CD14-positive monocyte (primary cell): ENCODE results near the gene CCDC7. TPM values are rescaled to one million over a fixed set of nuclear protein-coding genes. Genes with fewer than 3 reads are reported as not detected.
"Not testable (repeated sequence)": the region's sequence is repeated elsewhere in the genome, so short reads cannot be mapped to it uniquely, and the experiment has no call there.

Source experiments
- DNase-seq, 3 donors: peaks; one replicate each; pipeline ENCODE4 v3.0.0-alpha.2; 2011 to 2022
- H2AFZ ChIP-seq: 2 replicates; pipeline ENCODE4 v1.6.0; 2012; ENCODE audit warnings: mild to moderate bottlenecking, low read depth, low read length, inconsistent platforms; ENCODE audit not compliant: insufficient read depth, poor library complexity, severe bottlenecking
- H3K27ac ChIP-seq, 2 donors: 1 replicate in 1 of 2; 2 replicates in 1 of 2; pipeline ENCODE4 v1.5.1; 2012 to 2013; ENCODE audit warnings: low read length in 2 of 2, control low read depth in 1 of 2, inconsistent platforms in 1 of 2, low read depth in 1 of 2, mild to moderate bottlenecking in 1 of 2
- H3K27me3 ChIP-seq, 2 donors: one replicate each; pipeline versions ENCODE4 v1.6.0 to v1.6.1; 2011 to 2013; ENCODE audit warnings: low read length in 2 of 2; ENCODE audit not compliant: control insufficient read depth in 2 of 2, insufficient read depth in 2 of 2
- H3K36me3 ChIP-seq, 2 donors: replicated peaks in 1 of 2; 1 replicate in 1 of 2; 2 replicates in 1 of 2; pipeline versions ENCODE4 v1.5.1 to v1.6.1; 2012 to 2013; ENCODE audit warnings: low read length in 2 of 2, control low read depth in 1 of 2, inconsistent platforms in 1 of 2, mild to moderate bottlenecking in 1 of 2; ENCODE audit not compliant: insufficient read depth in 2 of 2, control insufficient read depth in 1 of 2
- H3K4me1 ChIP-seq, 2 donors: 1 replicate in 1 of 2; 2 replicates in 1 of 2; pipeline versions ENCODE4 v1.5.1 to v1.6.1; 2012 to 2013; ENCODE audit warnings: low read length in 2 of 2, control low read depth in 1 of 2, inconsistent platforms in 1 of 2, mild to moderate bottlenecking in 1 of 2, moderate library complexity in 1 of 2; ENCODE audit not compliant: insufficient read depth in 2 of 2, control insufficient read depth in 1 of 2
- H3K4me2 ChIP-seq: replicated peaks from 2 replicates; pipeline ENCODE3; 2012; ENCODE audit warnings: low read length, moderate library complexity, mild to moderate bottlenecking; ENCODE audit not compliant: poor library complexity, severe bottlenecking; ENCODE audit errors: extremely low read depth
- H3K4me3 ChIP-seq, 3 experiments: fragments of 200-600 bp in 1 of 3; sonication (generic) in 1 of 3; replicated peaks in 1 of 3; 1 replicate in 2 of 3; 2 replicates in 1 of 3; pipeline ENCODE4 v1.5.1; 2011 to 2013; ENCODE audit warnings: low read length in 3 of 3, mild to moderate bottlenecking in 3 of 3, control low read depth in 2 of 3, low read depth in 2 of 3, inconsistent platforms in 1 of 3, moderate library complexity in 1 of 3
- H3K79me2 ChIP-seq: 2 replicates; pipeline ENCODE4 v1.6.0; 2012; ENCODE audit warnings: mild to moderate bottlenecking, control low read depth, inconsistent platforms, low read length, moderate library complexity; ENCODE audit not compliant: insufficient read depth
- H3K9ac ChIP-seq: 2 replicates; pipeline ENCODE4 v1.6.0; 2017; ENCODE audit warnings: low read length, mild to moderate bottlenecking; ENCODE audit not compliant: insufficient read depth, poor library complexity, severe bottlenecking
- H3K9me3 ChIP-seq, 2 donors: replicated peaks in 1 of 2; 1 replicate in 1 of 2; 2 replicates in 1 of 2; pipeline versions ENCODE4 v1.5.1 to v1.6.1; 2012 to 2013; ENCODE audit warnings: low read length in 2 of 2, control low read depth in 1 of 2; ENCODE audit not compliant: control insufficient read depth in 1 of 2, insufficient read depth in 1 of 2
- H4K20me1 ChIP-seq: 2 replicates; pipeline ENCODE4 v1.6.0; 2012; ENCODE audit warnings: mild to moderate bottlenecking, low read length, control low read depth, moderate library complexity; ENCODE audit not compliant: insufficient read depth
- H3K27ac Mint-ChIP-seq, 7 donors: one replicate each; pipeline ENCODE4 v1.8.0; 2020; ENCODE audit warnings: mild to moderate bottlenecking in 7 of 7, mixed read lengths in 7 of 7, moderate library complexity in 6 of 7, inconsistent platforms in 2 of 7
- H3K27me3 Mint-ChIP-seq, 3 donors: one replicate each; pipeline ENCODE4 v1.8.0; 2021 to 2022; ENCODE audit warnings: low read depth in 3 of 3, mild to moderate bottlenecking in 3 of 3, mixed read lengths in 3 of 3, moderate library complexity in 3 of 3, inconsistent platforms in 1 of 3
- H3K36me3 Mint-ChIP-seq, 2 donors: one replicate each; pipeline ENCODE4 v1.8.0; 2020; ENCODE audit warnings: mixed read lengths in 2 of 2, inconsistent platforms in 1 of 2, mild to moderate bottlenecking in 1 of 2
- H3K4me1 Mint-ChIP-seq: one replicate; pipeline ENCODE4 v1.8.0; 2020; ENCODE audit warnings: mild to moderate bottlenecking, mixed read lengths
- H3K4me3 Mint-ChIP-seq, 2 donors: one replicate each; pipeline ENCODE4 v1.8.0; 2020; ENCODE audit warnings: mild to moderate bottlenecking in 2 of 2, mixed read lengths in 2 of 2, moderate library complexity in 1 of 2
- H3K9me3 Mint-ChIP-seq, 7 donors: one replicate each; pipeline ENCODE4 v1.8.0; 2020 to 2022; ENCODE audit warnings: mixed read lengths in 7 of 7, mild to moderate bottlenecking in 6 of 7, moderate library complexity in 6 of 7, inconsistent platforms in 2 of 7
- CTCF ChIP-seq: fragments of 200-600 bp; IDR thresholded peaks from one replicate; pipeline ENCODE4 v1.8.0; 2022; ENCODE audit warnings: antibody characterized with exemption, mild to moderate bottlenecking
- WGBS: methylation state at CpG from one replicate; pipeline ENCODE4 v1.1.5; 2013; ENCODE audit warnings: missing lambda C conversion rate; ENCODE audit not compliant: insufficient coverage; 5-methylcytosine and 5-hydroxymethylcytosine counted together
- intact Hi-C, 2 donors: fragments of 100-400 bp; cut with micrococcal nuclease; formaldehyde crosslinking; loops; one replicate each; pipeline versions ENCODE4 v1.15.0 to v1.15.1; 2023
- polyA plus RNA-seq, 3 donors: library from polyadenylated mRNA; depleted of rRNA in 1 of 3; unstranded in 2 of 3; stranded (reverse) in 1 of 3; fragments of 300-500 nt in 2 of 3; fragments of >200 nt in 1 of 3; fragmentation: Illumina TruSeq in 2 of 3; gene quantifications; 1 replicate in 2 of 3; 2 replicates in 1 of 3; pipeline ENCODE4 v1.2.3, GENCODE V29; 2012 to 2021

Gene CCDC7
- polyA plus RNA-seq, 3 donors: 1.3 to 2.3 (median 2.0) TPM

GRCh38 chr10:32600317-32600716 is 154.4 kb downstream of the CCDC7 start:
- Histone ChIP-seq H3K36me3 (no peaks in the 10 kb centered on the region), H3K4me3 (no peak overlapping the region), H3K27me3 (no peaks in the 10 kb centered on the region), H3K4me2 (no peak overlapping the region), H3K4me1 (no peaks in the 10 kb centered on the region), H4K20me1 (no peaks in the 10 kb centered on the region), H3K79me2 (no peaks in the 10 kb centered on the region), H3K27ac (no peak overlapping the region), H3K9ac (no peak overlapping the region), H3K9me3 (peaks cover 15 to 24% of the 10 kb centered on the region in 2 donors), H2AFZ (no peak overlapping the region)
- TF ChIP-seq CTCF: no peak
- Mint-ChIP-seq H3K27ac (no peak overlapping the region), H3K4me1 (no peaks in the 10 kb centered on the region), H3K4me3 (no peak overlapping the region), H3K36me3 (peaks cover 3 to 7% of the 10 kb centered on the region in 2 donors), H3K27me3 (peaks cover 0 to 2% (median 0%) of the 10 kb centered on the region in 3 donors), H3K9me3 (peaks cover 19 to 35% (median 26%) of the 10 kb centered on the region in 7 donors)
- intact Hi-C loops: no loop called here
- WGBS: no CpG with 5 or more reads among the region's 2 CpGs
- DNase-seq: no peak

- H3K79me2 ChIP-seq, DNase-seq, H3K27me3 Mint-ChIP-seq, H3K4me1 Mint-ChIP-seq, intact Hi-C loops, H3K36me3 Mint-ChIP-seq, H3K4me1 ChIP-seq, H3K4me3 ChIP-seq, H3K27ac ChIP-seq, H3K4me2 ChIP-seq, H3K9ac ChIP-seq, H4K20me1 ChIP-seq, H3K27me3 ChIP-seq, H2AFZ ChIP-seq, H3K36me3 ChIP-seq, H3K4me3 Mint-ChIP-seq, H3K27ac Mint-ChIP-seq: not testable (repeated sequence)
- H3K9me3 Mint-ChIP-seq: peaks cover 18 to 37% (median 24%) of the 10 kb centered on the region in 7 donors
- 90% methylated on average over 2 of the region's 3 CpGs for WGBS
- H3K9me3 ChIP-seq: peaks cover 15 to 26% of the 10 kb centered on the region in 2 donors
Measured at GRCh38 chr10:32601562-32601961, 155.6 kb downstream of the CCDC7 start.
